ENCODE data around the gene GNG14. TPM values are rescaled to one million over a fixed set of nuclear protein-coding genes. Genes with fewer than 3 reads are reported as not detected.

GNG14 gene
- not detected in 5 replicates for total RNA-seq (2022; extraction: Qiagen RNA extraction; ENCODE audit: low read depth)

GRCh38 chr19:12687496-12688196 lies at the start of gene GNG14:
TSS of gene GNG14 (plus strand) at chr19:12687998. CDS start at chr19:12688049, 51 bp downstream.

GRCh38 chr19:12666265-12667048 lies 21.3 kb upstream of the GNG14 start, which contains the start of the genes MAN2B1 and WDR83:
TSS of gene MAN2B1 (minus strand) at chr19:12666742. CDS start at chr19:12666701, 41 bp downstream.
TSS of gene WDR83 (plus strand) at chr19:12666807. CDS start at chr19:12669791, 2,984 bp downstream.

DNA sequence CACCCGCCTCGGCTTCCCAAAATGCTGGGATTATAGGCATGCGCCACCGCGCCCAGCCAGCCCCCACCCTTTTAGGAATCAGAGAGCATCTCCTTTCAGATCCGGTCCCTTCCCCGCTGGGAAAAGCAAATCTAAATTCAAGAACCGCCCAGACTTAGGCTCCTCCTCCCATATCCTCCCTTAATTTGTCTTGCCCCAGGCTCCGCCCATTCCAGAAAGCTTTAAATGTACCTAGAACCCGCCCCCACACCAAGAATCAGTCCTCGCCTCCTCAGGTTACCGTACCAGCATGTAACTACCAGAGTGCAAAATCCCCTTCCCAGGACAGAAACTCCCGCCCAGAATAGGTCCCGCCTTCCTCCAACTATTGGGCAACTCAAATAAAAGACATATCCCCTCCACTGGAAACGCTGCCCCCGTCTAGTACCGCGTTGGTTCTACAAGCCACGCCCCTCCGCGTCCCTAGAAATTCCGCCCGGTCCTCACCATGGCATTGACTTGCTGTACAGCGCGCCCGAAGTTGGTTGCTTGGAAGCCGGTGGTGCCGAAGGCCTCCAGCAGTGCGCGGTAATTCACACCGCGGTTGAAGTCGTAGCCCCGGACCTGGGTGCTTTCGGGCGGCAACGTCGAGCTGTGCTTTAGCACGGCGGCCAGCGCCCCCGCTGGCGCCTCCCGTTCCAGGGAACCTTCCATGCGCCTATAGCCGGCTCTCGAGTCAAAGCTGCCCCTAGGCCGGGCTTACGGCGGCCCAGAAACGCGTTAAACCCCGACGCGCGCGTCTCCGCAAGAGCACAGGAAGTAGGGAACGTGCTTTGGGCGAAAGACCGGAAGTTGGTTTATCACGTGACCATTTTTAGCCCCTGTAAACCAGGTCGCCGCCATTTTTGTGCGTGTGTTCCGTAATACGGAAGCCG lies 6.5 kb upstream of the GNG14 start, which contains the start of gene DHPS:
TSS of gene DHPS (minus strand) at position 807 of the 914 bp plus-strand sequence. CDS start at position 693, 114 bp downstream.

GRCh38 chr19:12696366-12697335 lies 8.9 kb downstream of the GNG14 start, which contains the start of gene FBXW9:
TSS of gene FBXW9 (minus strand) at chr19:12696631. CDS start at chr19:12696581, 50 bp downstream.

DNA sequence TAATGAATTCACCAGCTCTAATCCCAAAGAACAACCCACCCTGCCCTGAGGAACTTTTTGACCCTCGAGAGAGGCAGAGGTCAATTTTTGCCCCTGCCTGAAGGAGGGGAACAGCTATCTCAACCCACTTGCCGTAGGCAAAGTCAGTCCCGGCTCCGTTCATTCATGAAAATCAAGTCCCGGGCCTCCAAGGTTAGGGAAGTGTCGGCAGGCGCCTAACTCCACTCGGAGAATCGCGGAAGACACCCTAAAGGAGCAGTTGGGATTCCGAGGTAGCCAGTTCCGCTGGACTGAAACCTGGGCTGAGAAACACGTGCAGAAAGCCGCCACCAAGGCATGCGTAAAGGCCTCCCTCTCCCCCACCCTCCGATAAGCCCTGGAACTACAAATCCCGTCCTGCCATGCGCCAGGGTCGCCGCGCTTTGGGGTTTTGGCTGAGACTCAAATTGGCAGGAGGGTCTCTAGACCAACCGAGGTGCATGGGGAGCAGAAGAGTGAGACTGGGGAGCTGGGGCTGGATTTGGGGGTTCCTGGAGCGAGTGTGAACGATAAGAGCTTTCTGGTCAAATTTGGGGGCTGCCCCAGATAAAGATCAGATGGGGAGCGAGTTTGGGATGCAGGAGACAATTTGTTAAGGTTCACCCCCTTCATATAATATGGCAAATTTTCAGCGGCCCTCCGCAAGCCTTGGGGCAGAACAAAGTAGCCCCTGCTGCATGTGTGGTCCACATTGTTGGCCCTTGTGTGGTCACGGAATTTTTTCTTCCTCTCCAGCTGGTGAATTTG lies 36.0 kb downstream of the GNG14 start, which contains the start of gene TNPO2:
TSS of gene TNPO2 (minus strand) at position 292 of the 786 bp plus-strand sequence. CDS start 2,955 bp downstream, outside the sequence.

GRCh38 chr19:12736995-12737834 lies 49.4 kb downstream of the GNG14 start, which contains the start of gene GET3:
TSS of gene GET3 (plus strand) at chr19:12737497. CDS start at chr19:12737506, 9 bp downstream.

Other genes with a start within 250 kb of the GNG14 start
- 0.76 to 1.5 TPM (median 0.99 TPM) in 5 replicates for gene ZNF443, start 247.0 kb upstream of the GNG14 start, total RNA-seq (2022; extraction: Qiagen RNA extraction; ENCODE audit: low read depth)
- 0.05 TPM in 1 of 5 replicates, not detected in the others for gene ZNF709, start 203.2 kb upstream of the GNG14 start, total RNA-seq (2022; extraction: Qiagen RNA extraction; ENCODE audit: low read depth)
- 0.95 to 2.9 TPM (median 2.1 TPM) in 5 replicates for gene ZNF564, start 136.5 kb upstream of the GNG14 start, total RNA-seq (2022; extraction: Qiagen RNA extraction; ENCODE audit: low read depth)
- 0.45 to 0.81 TPM (median 0.66 TPM) in 5 replicates for gene ZNF490, start 77.2 kb upstream of the GNG14 start, total RNA-seq (2022; extraction: Qiagen RNA extraction; ENCODE audit: low read depth)
- gene ZNF791, start 77.1 kb upstream of the GNG14 start, total RNA-seq (2022; extraction: Qiagen RNA extraction; ENCODE audit: low read depth), result 4.3 to 6.2 TPM (median 5.3 TPM) in 5 replicates
- 16.4 to 21.2 TPM (median 17.4 TPM) in 5 replicates for gene MAN2B1, start 21.3 kb upstream of the GNG14 start, total RNA-seq (2022; extraction: Qiagen RNA extraction; ENCODE audit: low read depth)
- gene WDR83, start 21.2 kb upstream of the GNG14 start, total RNA-seq (2022; extraction: Qiagen RNA extraction; ENCODE audit: low read depth), result 7.9 to 11.6 TPM (median 10.0 TPM) in 5 replicates
- gene DHPS, start 6.1 kb upstream of the GNG14 start, total RNA-seq (2022; extraction: Qiagen RNA extraction; ENCODE audit: low read depth), result 40.7 to 54.1 TPM (median 49.5 TPM) in 5 replicates
- gene FBXW9, start 8.6 kb downstream of the GNG14 start, total RNA-seq (2022; extraction: Qiagen RNA extraction; ENCODE audit: low read depth), result 8.2 to 13.6 TPM (median 11.5 TPM) in 5 replicates
- gene TNPO2, start 35.9 kb downstream of the GNG14 start, total RNA-seq (2022; extraction: Qiagen RNA extraction; ENCODE audit: low read depth), result 27.4 to 35.2 TPM (median 32.5 TPM) in 5 replicates
- gene TRIR, start 46.7 kb downstream of the GNG14 start, total RNA-seq (2022; extraction: Qiagen RNA extraction; ENCODE audit: low read depth), result 156 to 216 TPM (median 205 TPM) in 5 replicates
- 70.9 to 96.0 TPM (median 93.4 TPM) in 5 replicates for gene GET3, start 49.5 kb downstream of the GNG14 start, total RNA-seq (2022; extraction: Qiagen RNA extraction; ENCODE audit: low read depth)
- gene BEST2, start 63.8 kb downstream of the GNG14 start, total RNA-seq (2022; extraction: Qiagen RNA extraction; ENCODE audit: low read depth), result 0.05 to 0.14 TPM in 2 of 5 replicates, not detected in the others
- gene HOOK2, start 87.6 kb downstream of the GNG14 start, total RNA-seq (2022; extraction: Qiagen RNA extraction; ENCODE audit: low read depth), result 8.1 to 12.5 TPM (median 9.9 TPM) in 5 replicates
- gene JUNB, start 103.5 kb downstream of the GNG14 start, total RNA-seq (2022; extraction: Qiagen RNA extraction; ENCODE audit: low read depth), result 86.0 to 165 TPM (median 133 TPM) in 5 replicates
- 0.48 to 1.4 TPM (median 0.76 TPM) in 5 replicates for gene PRDX2, start 113.8 kb downstream of the GNG14 start, total RNA-seq (2022; extraction: Qiagen RNA extraction; ENCODE audit: low read depth)
- 0.70 to 17.2 TPM (median 12.5 TPM) in 4 of 5 replicates, not detected in the other for gene THSD8, start 114.1 kb downstream of the GNG14 start, total RNA-seq (2022; extraction: Qiagen RNA extraction; ENCODE audit: low read depth)
- gene RNASEH2A, start 118.6 kb downstream of the GNG14 start, total RNA-seq (2022; extraction: Qiagen RNA extraction; ENCODE audit: low read depth), result 32.3 to 49.1 TPM (median 44.2 TPM) in 5 replicates
- gene RTBDN, start 146.6 kb downstream of the GNG14 start, total RNA-seq (2022; extraction: Qiagen RNA extraction; ENCODE audit: low read depth), result 0.10 to 0.34 TPM (median 0.22 TPM) in 4 of 5 replicates, not detected in the other
- gene MAST1, start 150.5 kb downstream of the GNG14 start, total RNA-seq (2022; extraction: Qiagen RNA extraction; ENCODE audit: low read depth), result 1.1 to 2.5 TPM (median 1.6 TPM) in 5 replicates
- gene DNASE2, start 193.5 kb downstream of the GNG14 start, total RNA-seq (2022; extraction: Qiagen RNA extraction; ENCODE audit: low read depth), result 25.6 to 33.3 TPM (median 31.1 TPM) in 5 replicates
- gene KLF1, start 199.2 kb downstream of the GNG14 start, total RNA-seq (2022; extraction: Qiagen RNA extraction; ENCODE audit: low read depth), result not detected in 5 replicates
- 9.1 to 10.2 TPM (median 9.5 TPM) in 5 replicates for gene GCDH, start 203.2 kb downstream of the GNG14 start, total RNA-seq (2022; extraction: Qiagen RNA extraction; ENCODE audit: low read depth)
- 0.33 to 0.79 TPM (median 0.42 TPM) in 5 replicates for gene SYCE2, start 231.3 kb downstream of the GNG14 start, total RNA-seq (2022; extraction: Qiagen RNA extraction; ENCODE audit: low read depth)
- gene FARSA, start 245.7 kb downstream of the GNG14 start, total RNA-seq (2022; extraction: Qiagen RNA extraction; ENCODE audit: low read depth), result 65.9 to 84.1 TPM (median 74.6 TPM) in 5 replicates